HL-60/S4 treated with phorbol 12-myristate 13-acetate at 8.2 ng/mL for 4 days and 3 days (cell line): ENCODE results near the gene RGPD4.
"Not testable (repeated sequence)": the region's sequence is repeated elsewhere in the genome, so short reads cannot be mapped to it uniquely, and the experiment has no call there.

Experiments
- in situ Hi-C: fragments of 300-500 bp; cut with MboI; formaldehyde crosslinking; loops from 2 replicates; pipeline ENCODE4 v1.15.0; 2022; ENCODE audit warnings: low sequenced_read_pairs

RGPD4 gene

DNA sequence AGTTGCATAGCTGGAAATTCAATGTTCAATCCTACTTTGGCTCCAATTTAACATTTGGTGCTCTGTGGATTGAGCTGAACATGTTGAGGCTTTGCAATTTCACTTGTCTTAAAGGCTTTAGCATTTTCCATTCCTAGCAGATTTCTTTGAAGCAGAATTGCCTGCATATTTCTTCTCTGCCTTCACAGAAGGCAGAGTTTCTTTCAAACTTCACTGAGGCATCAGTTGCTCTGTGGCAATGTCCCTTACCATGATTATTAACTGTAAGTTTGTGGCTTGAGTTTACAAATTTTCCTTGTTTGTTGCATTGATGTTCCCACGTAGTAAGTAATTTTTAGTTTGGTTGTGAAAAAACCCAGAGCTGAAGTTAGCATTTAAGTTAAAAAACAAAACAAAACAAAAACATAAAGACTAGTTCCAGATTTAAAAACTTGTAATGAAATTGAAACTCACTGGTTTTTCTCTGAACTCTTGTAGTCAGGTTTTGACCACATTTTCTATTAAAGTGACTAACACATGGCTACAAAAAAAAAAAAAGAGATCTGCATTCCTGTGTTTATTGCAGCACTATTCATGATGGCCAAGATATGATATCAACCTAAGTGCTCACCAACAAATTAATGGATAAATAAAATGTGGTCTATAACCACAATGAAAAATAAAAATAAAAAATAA, 90.1 kb downstream of the RGPD4 start:
- in situ Hi-C loops: not testable (repeated sequence)

DNA sequence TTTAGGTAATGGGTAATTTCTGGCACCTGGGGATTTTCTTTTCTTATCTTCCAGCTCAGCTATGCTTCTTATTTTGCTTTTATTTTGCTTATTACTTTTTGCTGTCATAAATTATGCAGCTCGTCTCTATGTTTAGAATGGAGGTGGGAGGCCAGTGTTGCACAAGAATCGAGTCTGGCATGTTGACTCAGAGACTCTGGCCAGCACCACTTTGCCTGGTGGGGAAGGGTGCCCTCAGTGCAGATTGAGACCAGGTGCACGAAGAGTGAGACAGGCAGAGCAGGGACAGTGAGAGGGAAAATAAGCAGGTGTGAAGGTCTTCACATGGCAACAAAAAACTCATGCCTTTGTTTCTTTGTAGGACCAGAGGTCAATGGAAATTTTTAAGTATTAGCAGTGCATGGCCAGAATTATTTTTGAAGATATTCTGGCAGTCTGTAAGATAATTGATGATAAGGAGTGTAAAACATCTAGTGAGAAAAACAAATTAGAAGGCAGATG, 100.4 kb downstream of the RGPD4 start:
- in situ Hi-C loops: no loop called here

DNA sequence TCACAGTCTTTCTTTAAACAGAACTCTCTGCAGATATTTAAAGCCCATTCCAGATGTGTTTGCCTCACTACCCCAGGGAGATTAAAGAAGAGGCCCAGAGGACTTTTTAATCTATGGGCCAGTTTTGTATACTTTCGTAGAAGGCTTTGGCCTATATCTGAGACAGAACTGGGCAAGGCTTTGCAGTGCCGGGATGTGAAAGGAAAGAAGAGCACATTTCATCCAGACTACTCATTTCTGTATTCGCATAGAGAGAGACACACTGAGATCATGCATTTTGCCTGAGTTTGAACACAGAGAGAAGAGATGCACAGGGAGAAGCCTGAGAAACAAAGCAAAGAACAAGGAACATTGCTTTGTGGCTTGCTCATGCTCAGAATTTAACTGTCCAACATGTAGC, 104.7 kb downstream of the RGPD4 start:
- in situ Hi-C loops: no loop called here

DNA sequence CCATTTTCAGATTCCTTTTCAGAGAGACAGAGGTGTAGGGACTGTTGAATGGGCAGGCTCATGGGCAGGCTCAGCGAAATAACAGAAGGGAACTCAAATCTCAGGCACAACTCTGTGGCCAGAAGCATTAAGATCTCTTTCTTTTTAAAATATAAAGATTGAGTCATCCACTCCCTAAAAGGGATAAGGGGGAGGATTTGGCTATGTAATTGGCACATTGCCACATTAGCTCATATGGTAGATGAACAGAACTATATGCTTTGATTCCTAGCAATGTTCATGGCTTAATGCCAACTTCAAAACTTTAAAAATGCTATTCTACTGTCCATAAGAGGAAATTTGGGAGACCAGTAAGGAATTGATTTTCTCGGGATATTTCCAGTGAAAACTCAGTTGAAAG, 105.8 kb downstream of the RGPD4 start:
- in situ Hi-C loops: no loop called here

DNA sequence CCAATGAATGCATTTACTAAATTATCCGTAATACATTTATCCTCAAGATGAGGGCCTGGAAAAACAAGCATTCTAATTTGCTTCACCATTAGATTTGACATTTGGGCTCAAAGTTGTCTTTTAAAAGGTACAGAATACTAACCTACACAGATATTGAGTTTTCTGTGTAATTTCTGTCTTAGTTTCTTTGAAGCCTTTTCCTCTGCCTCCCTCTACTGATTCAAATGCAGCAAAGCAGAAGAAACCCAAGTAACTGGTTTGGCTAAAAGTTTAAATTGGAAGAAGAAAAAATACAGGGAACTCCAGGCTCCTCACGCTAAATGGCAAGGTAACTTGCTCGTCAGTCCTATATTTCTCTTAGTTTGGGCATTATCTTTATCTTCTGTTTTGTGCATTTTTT, 106.3 kb downstream of the RGPD4 start:
- in situ Hi-C loops: no loop called here

DNA sequence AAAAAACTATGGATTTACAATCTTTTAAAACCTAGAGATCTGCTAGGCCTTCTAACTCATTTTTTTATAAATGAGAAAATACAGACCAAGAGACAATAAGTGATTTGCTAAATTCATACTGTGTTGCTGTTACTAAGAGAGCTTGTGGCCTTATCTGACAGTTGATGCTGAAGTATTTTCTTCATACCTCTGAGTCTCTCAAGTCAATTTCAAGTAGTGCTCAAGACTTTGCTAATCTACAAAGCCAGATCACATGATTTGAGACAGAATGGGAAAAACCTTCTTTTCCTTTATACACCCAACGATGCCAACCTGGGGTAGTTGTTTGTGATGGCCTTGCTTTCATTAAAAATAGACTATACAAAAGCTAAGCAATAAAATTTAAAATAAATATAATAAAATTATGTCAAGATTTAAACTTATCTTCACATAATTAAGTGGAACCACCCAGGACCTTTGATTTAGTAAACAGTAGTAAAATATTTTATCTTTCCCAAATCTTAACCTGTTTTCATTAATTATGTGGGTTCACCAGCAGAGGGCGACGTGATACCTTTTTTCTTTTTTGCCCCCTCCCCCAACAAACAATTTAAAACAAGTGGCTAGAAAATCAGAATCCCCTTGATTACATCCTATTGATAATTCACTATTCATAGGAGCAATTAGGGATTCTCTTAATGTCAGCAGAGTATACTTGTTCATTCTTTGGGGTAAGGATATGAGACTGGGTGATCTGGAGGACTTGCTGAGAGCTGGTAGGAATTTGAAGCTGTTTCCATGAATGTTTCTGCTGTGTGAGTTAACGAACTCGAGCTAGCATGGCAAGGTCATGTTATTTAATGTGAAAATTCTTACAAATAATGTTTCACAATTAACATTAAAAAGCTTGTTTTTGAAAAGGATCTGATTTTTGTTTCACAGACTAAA, 110.0 kb downstream of the RGPD4 start:
- in situ Hi-C loops: no loop called here
